Rectal smooth muscle tissue (tissue), 1 donor: Measurements from ENCODE around the gene SKA1.
"Not testable (repeated sequence)": the region's sequence is repeated elsewhere in the genome, so short reads cannot be mapped to it uniquely, and the experiment has no call there.

Experiments used
- H3K27ac ChIP-seq: one replicate; pipeline ENCODE4 v1.7.0; 2013; ENCODE audit warnings: low read depth, low read length, inconsistent platforms
- H3K27me3 ChIP-seq: one replicate; pipeline ENCODE4 v1.7.0; 2013; ENCODE audit warnings: low read length; ENCODE audit not compliant: control insufficient read depth, insufficient read depth
- H3K36me3 ChIP-seq: one replicate; pipeline ENCODE4 v1.7.0; 2013; ENCODE audit warnings: low read length; ENCODE audit not compliant: control insufficient read depth, insufficient read depth
- H3K4me1 ChIP-seq: one replicate; pipeline ENCODE4 v1.7.0; 2013; ENCODE audit warnings: low read length; ENCODE audit not compliant: control insufficient read depth, insufficient read depth
- H3K4me3 ChIP-seq: one replicate; pipeline ENCODE4 v1.7.0; 2013; ENCODE audit warnings: low read length
- H3K9ac ChIP-seq: one replicate; pipeline ENCODE4 v1.7.0; 2013; ENCODE audit warnings: low read length

Gene SKA1

DNA sequence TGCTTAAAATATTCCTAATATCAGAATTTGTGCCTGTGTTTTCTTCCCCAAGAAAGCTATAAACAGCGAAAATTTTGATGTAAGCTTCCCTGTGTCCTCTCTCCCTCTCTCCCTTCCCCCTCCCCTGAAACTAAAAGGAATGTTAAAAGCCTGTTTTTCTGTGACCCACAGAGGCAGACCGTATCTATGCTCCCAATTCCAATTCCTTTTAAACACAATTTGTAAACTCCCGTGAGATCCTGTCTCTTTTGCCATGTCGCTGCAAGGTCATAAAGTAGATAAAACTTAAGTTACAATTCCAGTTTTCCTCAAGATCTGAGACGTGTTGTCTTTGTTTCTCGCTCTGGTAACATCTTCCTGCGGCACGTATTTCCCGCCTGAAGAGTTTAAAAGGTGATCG is 23.3 kb downstream of the SKA1 start:
- Histone ChIP-seq H3K36me3 (no peaks in the 10 kb centered on the region), H3K27me3 (no peaks in the 10 kb centered on the region), H3K4me3 (no peak overlapping the region), H3K27ac (no peak overlapping the region), H3K4me1 (no peaks in the 10 kb centered on the region), H3K9ac (no peak overlapping the region)

DNA sequence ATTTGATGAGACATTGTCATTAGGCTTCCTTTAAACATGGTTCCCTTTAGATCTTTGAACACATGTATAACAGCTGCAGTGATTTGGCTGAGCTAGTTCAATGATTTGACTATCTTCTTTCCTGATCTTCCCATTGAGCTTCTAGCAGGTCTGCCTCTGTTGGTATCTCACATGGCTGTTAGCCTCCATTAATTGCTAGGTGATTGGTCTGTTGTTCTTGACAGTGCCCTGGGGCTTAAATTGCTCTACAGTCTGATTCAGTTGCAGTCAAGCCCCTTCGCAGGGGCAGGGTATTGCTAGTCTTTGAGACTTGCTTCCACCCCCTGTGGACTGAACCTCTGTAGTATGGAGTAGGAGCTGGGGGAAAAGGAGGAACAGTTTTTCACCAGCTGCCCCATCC is 24.1 kb downstream of the SKA1 start:
- Histone ChIP-seq H3K27ac (no peak overlapping the region), H3K4me1 (no peaks in the 10 kb centered on the region), H3K36me3 (no peaks in the 10 kb centered on the region), H3K27me3 (no peaks in the 10 kb centered on the region), H3K4me3 (no peak overlapping the region), H3K9ac (no peak overlapping the region)

DNA sequence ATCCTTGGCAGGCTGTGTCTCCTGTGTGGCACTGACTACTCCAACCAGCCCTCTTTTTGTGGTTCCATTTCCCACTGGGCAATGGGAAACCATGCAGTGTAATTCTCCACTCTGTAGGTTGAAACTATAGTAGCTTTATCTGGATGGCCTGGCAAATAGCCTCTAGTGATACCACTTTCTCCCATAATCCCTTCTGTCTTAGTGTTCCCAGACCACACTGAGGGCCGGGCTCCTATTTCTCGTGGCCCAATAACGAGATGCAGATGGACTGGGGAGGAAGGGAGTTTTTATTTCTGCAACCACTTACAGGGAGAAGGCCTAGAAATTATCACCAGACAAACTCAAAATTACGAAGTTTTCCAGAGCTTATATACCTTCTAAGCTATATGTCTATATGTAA is 24.7 kb downstream of the SKA1 start:
- Histone ChIP-seq H3K9ac (no peak overlapping the region), H3K27me3 (no peaks in the 10 kb centered on the region), H3K27ac (no peak overlapping the region), H3K36me3 (no peaks in the 10 kb centered on the region), H3K4me3 (no peak overlapping the region), H3K4me1 (no peaks in the 10 kb centered on the region)

DNA sequence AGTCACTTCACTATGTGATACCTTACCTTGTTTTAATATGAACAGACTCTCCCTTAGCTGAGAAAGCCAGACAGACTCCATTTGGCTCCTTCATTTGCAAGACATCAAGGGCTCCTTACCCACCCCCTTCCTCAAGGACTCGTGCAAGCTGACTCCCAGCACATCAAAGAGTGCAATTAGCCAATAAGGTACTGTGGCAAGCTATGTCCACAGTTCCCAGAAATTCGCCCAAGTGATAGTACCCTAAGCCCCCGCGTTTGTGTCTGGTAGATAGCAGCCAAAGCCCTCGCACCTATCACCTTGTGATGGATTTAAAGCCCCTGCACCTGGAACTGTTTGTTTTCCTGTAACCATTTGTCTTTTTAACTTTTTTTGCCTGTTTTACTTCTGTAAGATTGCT is 25.6 kb downstream of the SKA1 start:
- H3K4me1 ChIP-seq, H3K9ac ChIP-seq, H3K27ac ChIP-seq, H3K36me3 ChIP-seq, H3K4me3 ChIP-seq, H3K27me3 ChIP-seq: not testable (repeated sequence)

DNA sequence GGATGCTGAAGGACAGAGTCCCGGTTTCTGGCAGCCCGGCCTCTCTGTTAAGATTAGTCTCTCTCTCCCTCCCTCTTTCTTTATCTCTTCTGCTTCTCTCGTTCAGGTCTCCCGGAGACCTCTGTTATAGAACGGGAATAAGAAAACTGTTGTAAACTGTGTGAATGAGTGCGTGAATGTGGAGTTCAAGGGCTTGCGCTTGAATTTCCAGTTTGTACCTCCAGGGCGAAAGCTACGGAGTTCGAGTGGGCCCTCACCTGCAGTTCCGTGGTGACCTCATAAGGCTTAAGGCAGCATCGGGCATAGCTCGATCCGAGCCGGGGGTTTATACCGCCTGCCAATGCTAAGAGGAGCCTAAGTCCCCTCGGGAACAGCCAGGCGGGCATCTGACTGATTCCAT is 26.4 kb downstream of the SKA1 start:
- Histone ChIP-seq H3K36me3 (no peaks in the 10 kb centered on the region), H3K4me1 (no peaks in the 10 kb centered on the region), H3K27ac (no peak overlapping the region), H3K9ac (no peak overlapping the region), H3K27me3 (no peaks in the 10 kb centered on the region), H3K4me3 (no peak overlapping the region)

DNA sequence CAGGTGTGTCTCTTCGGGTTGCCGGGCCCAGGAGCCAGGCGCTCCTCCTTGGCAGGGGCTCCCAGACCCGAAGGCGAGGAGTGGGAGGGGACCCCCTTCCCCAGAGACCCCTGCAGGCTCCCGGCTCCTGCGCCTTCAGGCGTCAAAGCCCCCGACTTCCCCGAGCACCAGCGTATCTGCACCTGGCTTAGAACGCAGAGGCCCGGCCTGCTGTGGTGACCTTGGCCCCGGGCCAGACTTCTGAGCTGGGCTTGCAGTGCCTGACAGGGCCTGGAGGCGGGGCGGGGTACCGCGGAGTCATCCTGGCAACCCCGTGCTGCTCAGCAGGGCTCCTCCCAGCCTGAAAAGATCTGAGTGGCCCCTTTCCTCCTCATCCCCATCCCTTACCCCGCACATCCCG is 27.0 kb downstream of the SKA1 start:
- H3K27ac ChIP-seq, result no peak overlapping the region
- no peak overlapping the region for H3K4me3 ChIP-seq
- H3K27me3 ChIP-seq, result no peaks in the 10 kb centered on the region
- H3K36me3 ChIP-seq, result no peaks in the 10 kb centered on the region
- no peaks in the 10 kb centered on the region for H3K4me1 ChIP-seq
- no peak overlapping the region for H3K9ac ChIP-seq

DNA sequence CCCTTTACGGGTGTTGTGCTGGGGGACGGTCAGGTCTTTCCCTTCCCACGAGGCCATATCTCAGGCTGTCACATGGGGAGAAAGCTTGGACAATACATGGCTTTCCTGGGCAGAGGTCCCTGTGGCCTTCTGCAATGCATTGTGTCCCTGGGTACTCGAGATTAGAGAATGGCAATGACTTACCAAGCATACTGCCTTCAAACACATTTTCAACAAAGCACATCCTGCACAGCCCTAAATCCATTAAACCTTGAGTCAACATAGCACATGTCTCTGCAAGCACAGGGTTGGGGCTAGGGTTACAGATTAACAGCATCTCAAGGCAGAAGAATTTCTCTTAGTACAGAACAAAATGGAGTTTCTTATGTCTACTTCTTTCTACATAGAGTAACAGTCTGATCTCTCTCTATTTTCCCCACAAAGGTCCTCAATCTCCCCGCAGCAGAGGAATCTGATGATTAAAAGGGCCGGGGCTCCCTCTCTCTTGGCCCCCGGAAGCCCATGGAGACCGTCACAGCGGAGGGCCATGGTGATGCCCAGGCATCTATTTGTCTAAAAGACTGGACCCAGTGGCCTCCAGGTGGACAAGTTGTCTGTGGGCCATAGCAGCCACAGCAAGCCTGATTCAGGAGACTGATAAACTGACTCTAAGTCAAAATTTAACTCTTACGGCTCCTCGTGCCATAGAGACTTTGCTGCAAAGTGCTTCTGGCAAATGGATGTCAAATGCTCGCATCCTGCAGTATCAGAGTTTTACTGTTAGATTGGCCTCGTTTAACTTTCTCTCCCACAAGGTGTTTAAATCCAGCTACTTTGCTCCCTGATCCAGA is 30.1 kb downstream of the SKA1 start:
- not testable (repeated sequence) for H3K27me3 ChIP-seq, H3K9ac ChIP-seq, H3K36me3 ChIP-seq, H3K27ac ChIP-seq, H3K4me3 ChIP-seq, H3K4me1 ChIP-seq

DNA sequence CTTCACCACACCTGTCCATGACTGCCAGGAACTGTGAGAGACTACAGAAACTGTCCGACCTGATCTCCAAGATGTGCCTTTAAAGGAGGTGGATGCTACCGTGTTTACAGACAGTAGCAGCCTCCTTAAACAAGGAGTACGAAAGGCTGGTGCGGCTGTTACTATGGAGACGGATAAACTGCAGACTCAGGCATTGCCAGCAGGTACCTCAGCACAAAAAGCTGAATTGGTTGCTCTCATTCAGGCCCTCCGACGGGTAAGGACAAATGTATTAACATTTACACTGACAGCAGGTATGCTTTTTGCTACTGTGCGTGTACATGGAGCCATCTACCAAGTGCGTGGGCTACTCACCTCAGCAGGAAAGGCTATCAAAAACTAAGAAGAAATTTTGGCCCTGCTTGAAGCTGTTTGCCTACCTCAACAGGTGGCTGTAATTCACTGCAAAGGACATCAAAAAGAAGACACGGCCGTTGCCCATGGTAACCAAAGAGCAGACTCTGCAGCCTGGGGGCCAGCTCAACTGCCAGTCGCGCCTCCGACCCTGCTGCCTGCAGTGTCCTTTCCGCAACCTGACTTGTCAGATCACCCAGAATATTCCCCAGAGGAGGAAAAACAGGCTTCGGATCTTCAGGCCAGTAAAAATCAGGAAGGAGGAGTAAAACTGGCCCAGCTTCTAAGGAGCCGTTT is 30.9 kb downstream of the SKA1 start:
- Histone ChIP-seq H3K27ac (no peak overlapping the region), H3K27me3 (no peaks in the 10 kb centered on the region), H3K4me3 (no peak overlapping the region)

DNA sequence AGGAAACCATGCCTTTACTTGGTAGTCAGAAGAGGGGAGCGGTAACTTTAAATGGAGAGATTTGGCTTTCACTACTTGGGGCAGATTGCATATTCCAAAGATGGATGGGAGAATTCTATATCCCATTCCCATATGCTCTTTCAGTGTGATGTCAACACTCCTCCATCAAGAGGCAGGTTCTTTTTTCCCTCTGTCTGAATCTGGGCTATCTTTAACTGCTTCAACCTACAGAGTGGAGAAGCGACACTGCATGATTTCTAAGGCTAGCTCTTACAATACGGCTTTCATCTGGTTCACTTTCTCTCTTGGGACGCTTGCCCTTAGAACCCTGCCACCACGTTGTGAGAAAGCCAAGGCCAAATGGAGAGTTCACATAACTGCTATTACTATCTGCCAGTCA is 34.4 kb downstream of the SKA1 start:
- H3K36me3 ChIP-seq, result no peaks in the 10 kb centered on the region
- no peak overlapping the region for H3K4me3 ChIP-seq
- H3K27me3 ChIP-seq, result no peaks in the 10 kb centered on the region

More for the DNA sequence above, 30.9 kb downstream of the SKA1 start:
- Histone ChIP-seq H3K9ac (no peak overlapping the region), H3K4me1 (no peaks in the 10 kb centered on the region), H3K36me3 (no peaks in the 10 kb centered on the region)

DNA sequence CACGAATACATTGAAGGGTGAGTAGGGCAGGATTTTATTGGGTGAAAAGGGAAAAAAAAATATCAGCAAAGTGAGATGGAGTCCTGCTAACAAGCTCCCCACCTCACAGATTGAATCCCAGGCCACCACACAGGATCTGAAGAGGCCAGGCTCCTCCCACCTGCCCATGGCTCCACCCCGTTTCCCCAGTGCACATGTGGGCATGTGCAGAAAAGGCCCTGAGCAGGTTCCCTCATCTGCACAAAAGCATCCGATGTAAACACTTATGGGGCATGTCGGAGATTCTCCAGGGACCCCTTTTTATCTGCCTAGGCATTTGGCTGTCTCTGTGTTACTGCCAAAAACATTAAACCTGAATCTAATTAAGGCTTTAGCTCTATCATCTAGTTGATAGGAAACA is 35.2 kb downstream of the SKA1 start:
- no peak overlapping the region for H3K9ac ChIP-seq
- no peak overlapping the region for H3K4me3 ChIP-seq
- no peaks in the 10 kb centered on the region for H3K27me3 ChIP-seq
- no peaks in the 10 kb centered on the region for H3K36me3 ChIP-seq
- no peaks in the 10 kb centered on the region for H3K4me1 ChIP-seq
- no peak overlapping the region for H3K27ac ChIP-seq

More for the DNA sequence above, 34.4 kb downstream of the SKA1 start:
- no peak overlapping the region for H3K9ac ChIP-seq
- H3K4me1 ChIP-seq, result no peaks in the 10 kb centered on the region
- H3K27ac ChIP-seq, result no peak overlapping the region

DNA sequence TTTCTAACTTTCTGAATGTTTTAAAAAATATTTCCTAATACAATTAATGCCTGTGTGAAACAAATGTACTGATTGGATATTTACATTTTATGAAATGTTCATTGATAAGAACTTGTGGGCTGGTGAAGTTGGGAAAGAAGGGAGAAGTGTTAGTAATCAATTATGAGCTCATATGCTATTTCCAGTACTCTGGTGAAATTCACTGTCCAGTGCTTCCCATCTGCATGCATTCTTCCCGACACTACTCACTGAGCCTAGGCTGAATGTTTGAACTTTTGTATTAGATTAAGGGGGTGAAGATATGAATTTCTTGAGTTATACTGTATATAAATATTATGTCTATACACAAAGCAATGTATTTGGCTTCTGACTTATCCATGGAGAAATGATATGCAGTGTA is 36.0 kb downstream of the SKA1 start:
- Histone ChIP-seq H3K9ac (no peak overlapping the region), H3K36me3 (no peaks in the 10 kb centered on the region), H3K27me3 (no peaks in the 10 kb centered on the region), H3K4me3 (no peak overlapping the region), H3K4me1 (no peaks in the 10 kb centered on the region), H3K27ac (no peak overlapping the region)

DNA sequence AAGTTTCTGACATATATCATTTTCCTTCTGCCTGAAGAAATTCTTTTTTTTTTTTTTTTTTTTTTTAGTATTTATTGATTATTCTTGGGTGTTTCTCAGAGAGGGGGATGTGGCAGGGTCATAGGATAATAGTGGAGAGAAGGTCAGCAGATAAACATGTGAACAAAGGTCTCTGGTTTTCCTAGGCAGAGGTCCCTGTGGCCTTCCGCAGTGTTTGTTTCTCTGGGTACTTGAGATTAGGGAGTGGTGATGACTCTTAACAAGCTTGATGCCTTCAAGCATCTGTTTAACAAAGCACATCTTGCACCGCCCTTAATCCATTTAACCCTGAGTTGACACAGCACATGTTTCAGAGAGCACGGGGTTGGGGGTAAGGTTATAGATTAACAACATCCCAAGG is 42.0 kb downstream of the SKA1 start:
- H3K27me3 ChIP-seq, H3K9ac ChIP-seq, H3K36me3 ChIP-seq, H3K4me1 ChIP-seq, H3K4me3 ChIP-seq, H3K27ac ChIP-seq: not testable (repeated sequence)

DNA sequence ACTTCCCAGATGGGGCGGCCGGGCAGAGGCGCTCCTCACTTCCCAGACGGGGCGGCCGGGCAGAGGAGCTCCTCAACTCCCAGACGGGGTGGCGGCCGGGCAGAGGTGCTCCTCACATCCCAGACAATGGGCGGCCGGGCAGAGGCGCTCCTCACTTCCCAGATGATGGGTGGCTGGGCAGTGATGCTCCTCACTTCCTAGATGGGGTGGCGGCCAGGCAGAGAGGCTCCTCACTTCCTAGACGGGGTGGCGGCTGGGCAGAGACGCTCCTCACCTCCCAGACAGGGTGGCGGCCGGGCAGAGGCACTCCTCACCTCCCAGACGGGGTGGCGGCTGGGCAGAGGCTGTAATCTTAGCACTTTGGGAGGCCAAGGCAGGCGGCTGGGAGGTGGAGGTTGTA is 42.9 kb downstream of the SKA1 start:
- H3K9ac ChIP-seq, H3K27ac ChIP-seq, H3K4me1 ChIP-seq, H3K36me3 ChIP-seq, H3K27me3 ChIP-seq, H3K4me3 ChIP-seq: not testable (repeated sequence)
